SK-N-SH treated with all-trans-retinoic acid at 6 μM for 48 hours (cell line): ENCODE measurements around the gene PBX1.

Experiments
- ARNTL ChIP-seq: fragments of 450-650 bp; formaldehyde crosslinking; IDR thresholded peaks from 2 replicates; pipeline ENCODE4 v1.5.0; 2020; ENCODE audit warnings: low read depth, mild to moderate bottlenecking, moderate library complexity, borderline replicate concordance
- CREB5 ChIP-seq: fragments of 250-450 bp; sonication (Bioruptor Pico); IDR thresholded peaks from 2 replicates; pipeline ENCODE4 v1.5.1; 2020; ENCODE audit warnings: low read depth, mild to moderate bottlenecking, moderate library complexity
- GLIS3 ChIP-seq: fragments of 250-450 bp; sonication (Bioruptor Pico); IDR thresholded peaks from 2 replicates; pipeline ENCODE4 v1.5.0; 2020; ENCODE audit warnings: mild to moderate bottlenecking, moderate library complexity
- ISL1 ChIP-seq: fragments of 250-450 bp; sonication (Bioruptor Pico); IDR thresholded peaks from 2 replicates; pipeline ENCODE4 v2.1.2; 2022; ENCODE audit warnings: mild to moderate bottlenecking, moderate library complexity
- POU6F1 ChIP-seq: fragments of 250-450 bp; sonication (Bioruptor Pico); IDR thresholded peaks from 2 replicates; pipeline ENCODE4 v1.8.0; 2021; ENCODE audit warnings: low read depth, mild to moderate bottlenecking, moderate library complexity, borderline replicate concordance
- RARB ChIP-seq: fragments of 250-450 bp; sonication (Bioruptor Pico); IDR thresholded peaks from 2 replicates; pipeline ENCODE4 v1.8.0; 2021; ENCODE audit warnings: mild to moderate bottlenecking, moderate library complexity
- TCF4 ChIP-seq: fragments of 250-450 bp; sonication (Bioruptor Pico); IDR thresholded peaks from 2 replicates; pipeline ENCODE4 v1.8.0; 2021; ENCODE audit warnings: mild to moderate bottlenecking, moderate library complexity, borderline replicate concordance
- TOX ChIP-seq: fragments of 250-450 bp; sonication (Bioruptor Pico); IDR thresholded peaks from 2 replicates; pipeline ENCODE4 v1.8.0; 2021; ENCODE audit warnings: mild to moderate bottlenecking, moderate library complexity, borderline replicate concordance
- ZC3H10 ChIP-seq: fragments of 250-450 bp; sonication (Bioruptor Pico); IDR thresholded peaks from 2 replicates; pipeline ENCODE4 v1.5.1; 2021; ENCODE audit warnings: mild to moderate bottlenecking, moderate library complexity
- ZFP3 ChIP-seq: fragments of 250-450 bp; sonication (Bioruptor Pico); IDR thresholded peaks from 2 replicates; pipeline ENCODE4 v1.5.0; 2020; ENCODE audit warnings: mild to moderate bottlenecking, moderate library complexity
- ZFP30 ChIP-seq: fragments of 450-650 bp; formaldehyde crosslinking; IDR thresholded peaks from 2 replicates; pipeline ENCODE4 v1.5.0; 2022; ENCODE audit warnings: mild to moderate bottlenecking, moderate library complexity
- ZNF70 ChIP-seq: fragments of 450-650 bp; formaldehyde crosslinking; IDR thresholded peaks from 2 replicates; pipeline ENCODE4 v1.5.0; 2020; ENCODE audit warnings: mild to moderate bottlenecking, moderate library complexity
- ZNF8 ChIP-seq: fragments of 450-650 bp; formaldehyde crosslinking; IDR thresholded peaks from 2 replicates; pipeline ENCODE4 v1.5.0; 2020; ENCODE audit warnings: mild to moderate bottlenecking, moderate library complexity

DNA sequence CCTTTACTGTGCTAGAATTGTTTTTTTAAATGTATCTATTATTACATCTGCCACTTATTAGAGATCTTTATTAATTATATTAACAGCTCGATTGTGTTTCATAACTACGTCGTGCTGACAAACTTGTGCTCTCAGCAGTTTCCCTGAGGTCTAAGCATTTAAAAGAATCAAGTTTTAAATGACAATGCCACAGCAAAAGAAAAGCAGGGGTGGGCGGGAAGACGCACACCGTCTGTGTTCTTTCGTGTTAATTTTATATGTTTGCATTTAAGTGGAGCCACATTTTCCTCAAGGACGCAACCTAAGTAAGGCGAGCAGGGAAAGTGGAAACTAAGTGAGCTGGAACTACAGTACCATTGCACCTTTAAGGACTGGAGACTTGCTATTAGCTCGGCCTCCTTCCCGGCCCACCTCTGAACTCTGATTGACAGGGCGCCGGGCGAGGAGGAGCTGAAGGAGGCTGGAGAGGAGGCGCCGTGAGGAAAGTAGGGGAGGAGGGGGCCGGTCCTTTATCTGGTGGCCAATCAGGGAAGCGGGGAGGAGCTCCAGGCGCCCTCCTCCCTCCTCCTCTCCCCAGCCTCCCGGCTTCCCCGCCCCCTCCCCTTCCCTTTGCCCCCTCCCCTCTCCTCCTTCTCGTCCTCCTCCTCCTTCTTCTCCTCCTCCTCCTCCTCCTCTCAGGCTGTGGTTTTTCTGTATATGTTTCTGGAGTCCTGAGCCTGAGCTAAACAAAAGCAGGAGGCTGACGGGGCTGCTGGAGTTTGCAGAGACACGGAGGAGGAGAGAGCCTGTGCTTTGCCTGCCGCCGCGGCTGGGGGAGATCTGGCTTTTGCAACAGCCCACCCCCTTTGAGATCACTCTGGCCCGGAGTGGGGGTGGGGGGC is at the start of gene PBX1:
- TF ChIP-seq ARNTL (CRISPR knock-in tag) (no peak), ZNF8 (CRISPR knock-in tag) (no peak), ZFP3 (CRISPR knock-in tag) (no peak), ZC3H10 (CRISPR knock-in tag) (no peak), GLIS3 (CRISPR knock-in tag) (no peak), RARB (CRISPR knock-in tag) (no peak), CREB5 (CRISPR knock-in tag) (no peak), TCF4 (CRISPR knock-in tag) (no peak), ZNF70 (no peak), POU6F1 (no peak), ZFP30 (no peak), ISL1 (no peak), TOX (CRISPR knock-in tag) (no peak)
